ENCODE measurements around the gene NEIL3.
"Not testable (repeated sequence)": the region's sequence is repeated elsewhere in the genome, so short reads cannot be mapped to it uniquely, and the experiment has no call there.

The NEIL3 gene

GRCh38 chr4:177288335-177288734, 21.3 kb upstream of the NEIL3 start:
- H3K4me3 Mint-ChIP-seq: no peak overlapping the region
- no peaks in the 10 kb centered on the region for H3K36me3 Mint-ChIP-seq (ENCODE audit: low read depth)
- H3K4me1 Mint-ChIP-seq (ENCODE audit: low read depth): no peaks in the 10 kb centered on the region
- no peaks in the 10 kb centered on the region for H3K9me3 Mint-ChIP-seq
- H3K27me3 Mint-ChIP-seq (ENCODE audit: low read depth): peaks cover 3% of the 10 kb centered on the region
- no peak overlapping the region for H3K27ac Mint-ChIP-seq

- Mint-ChIP-seq H3K27ac (no peak overlapping the region), H3K9me3 (no peaks in the 10 kb centered on the region), H3K4me1 (ENCODE audit: low read depth) (no peaks in the 10 kb centered on the region), H3K4me3 (no peak overlapping the region), H3K27me3 (ENCODE audit: low read depth) (peaks cover 3% of the 10 kb centered on the region), H3K36me3 (ENCODE audit: low read depth) (no peaks in the 10 kb centered on the region)
These were observed 18.9 kb upstream of the NEIL3 start for GRCh38 chr4:177290780-177291179.

- Mint-ChIP-seq H3K27ac (no peak overlapping the region), H3K36me3 (ENCODE audit: low read depth) (no peaks in the 10 kb centered on the region), H3K9me3 (no peaks in the 10 kb centered on the region), H3K4me1 (ENCODE audit: low read depth) (no peaks in the 10 kb centered on the region), H3K27me3 (ENCODE audit: low read depth) (peaks cover 3% of the 10 kb centered on the region), H3K4me3 (no peak overlapping the region)
These were observed 17.5 kb upstream of the NEIL3 start for GRCh38 chr4:177292171-177292570.

- Mint-ChIP-seq H3K9me3 (peaks cover 9% of the 10 kb centered on the region), H3K4me1 (ENCODE audit: low read depth) (no peaks in the 10 kb centered on the region), H3K36me3 (ENCODE audit: low read depth) (no peaks in the 10 kb centered on the region), H3K4me3 (no peak overlapping the region), H3K27me3 (ENCODE audit: low read depth) (no peaks in the 10 kb centered on the region), H3K27ac (no peak overlapping the region)
These were observed 16.3 kb upstream of the NEIL3 start for GRCh38 chr4:177293208-177294033.

- H3K4me3 Mint-ChIP-seq: no peak overlapping the region
- no peaks in the 10 kb centered on the region for H3K36me3 Mint-ChIP-seq (ENCODE audit: low read depth)
- H3K4me1 Mint-ChIP-seq (ENCODE audit: low read depth): no peaks in the 10 kb centered on the region
- H3K9me3 Mint-ChIP-seq: peaks cover 9% of the 10 kb centered on the region
- H3K27me3 Mint-ChIP-seq (ENCODE audit: low read depth): no peaks in the 10 kb centered on the region
- H3K27ac Mint-ChIP-seq: no peak overlapping the region
These were observed 11.8 kb upstream of the NEIL3 start for GRCh38 chr4:177297785-177298391.

GRCh38 chr4:177301126-177301639, 8.5 kb upstream of the NEIL3 start:
- Mint-ChIP-seq H3K4me3 (no peak overlapping the region), H3K36me3 (ENCODE audit: low read depth) (no peaks in the 10 kb centered on the region), H3K4me1 (ENCODE audit: low read depth) (no peaks in the 10 kb centered on the region), H3K9me3 (peaks cover 9% of the 10 kb centered on the region), H3K27ac (no peak overlapping the region), H3K27me3 (ENCODE audit: low read depth) (peaks cover 3% of the 10 kb centered on the region)

- H3K27me3 Mint-ChIP-seq (ENCODE audit: low read depth): peaks cover 3% of the 10 kb centered on the region
- H3K36me3 Mint-ChIP-seq (ENCODE audit: low read depth): no peaks in the 10 kb centered on the region
- H3K9me3 Mint-ChIP-seq: peaks cover 7% of the 10 kb centered on the region
- no peaks in the 10 kb centered on the region for H3K4me1 Mint-ChIP-seq (ENCODE audit: low read depth)
- no peak overlapping the region for H3K4me3 Mint-ChIP-seq
- no peak overlapping the region for H3K27ac Mint-ChIP-seq
These were observed 7.1 kb upstream of the NEIL3 start for GRCh38 chr4:177302371-177303100.

GRCh38 chr4:177304094-177304493, 5.6 kb upstream of the NEIL3 start:
- H3K4me3 Mint-ChIP-seq: no peak overlapping the region
- H3K4me1 Mint-ChIP-seq (ENCODE audit: low read depth): peaks cover 5% of the 10 kb centered on the region
- H3K9me3 Mint-ChIP-seq: no peaks in the 10 kb centered on the region
- peaks cover 3% of the 10 kb centered on the region for H3K27me3 Mint-ChIP-seq (ENCODE audit: low read depth)
- no peaks in the 10 kb centered on the region for H3K36me3 Mint-ChIP-seq (ENCODE audit: low read depth)
- H3K27ac Mint-ChIP-seq: no peak overlapping the region

- H3K9me3 Mint-ChIP-seq; H3K4me1 Mint-ChIP-seq (ENCODE audit: low read depth); H3K27me3 Mint-ChIP-seq (ENCODE audit: low read depth); H3K4me3 Mint-ChIP-seq; H3K36me3 Mint-ChIP-seq (ENCODE audit: low read depth); H3K27ac Mint-ChIP-seq: not testable (repeated sequence)
These were observed 4.8 kb upstream of the NEIL3 start for GRCh38 chr4:177304864-177305263.

GRCh38 chr4:177308125-177308524, 1.5 kb upstream of the NEIL3 start:
- Mint-ChIP-seq H3K27ac (peak overlapping the region; percentile 64), H3K4me3 (no peak overlapping the region), H3K9me3 (no peaks in the 10 kb centered on the region)

GRCh38 chr4:177308847-177309521, 690 bp upstream of the NEIL3 start:
- Mint-ChIP-seq H3K9me3 (no peaks in the 10 kb centered on the region), H3K27ac (peak overlapping the region; percentile 90), H3K4me1 (ENCODE audit: low read depth) (peaks cover 38% of the 10 kb centered on the region), H3K27me3 (ENCODE audit: low read depth) (no peaks in the 10 kb centered on the region), H3K36me3 (ENCODE audit: low read depth) (peaks cover 7% of the 10 kb centered on the region), H3K4me3 (peak overlapping the region; percentile 95)

More at GRCh38 chr4:177308125-177308524, 1.5 kb upstream of the NEIL3 start:
- H3K27me3 Mint-ChIP-seq (ENCODE audit: low read depth): peaks cover 3% of the 10 kb centered on the region
- peaks cover 5% of the 10 kb centered on the region for H3K36me3 Mint-ChIP-seq (ENCODE audit: low read depth)
- peaks cover 29% of the 10 kb centered on the region for H3K4me1 Mint-ChIP-seq (ENCODE audit: low read depth)

GRCh38 chr4:177311589-177311988, 1.9 kb downstream of the NEIL3 start:
- peaks cover 8% of the 10 kb centered on the region for H3K36me3 Mint-ChIP-seq (ENCODE audit: low read depth)
- no peak overlapping the region for H3K27ac Mint-ChIP-seq
- no peaks in the 10 kb centered on the region for H3K27me3 Mint-ChIP-seq (ENCODE audit: low read depth)
- H3K9me3 Mint-ChIP-seq: no peaks in the 10 kb centered on the region
- H3K4me3 Mint-ChIP-seq: peak overlapping the region; percentile 95
- H3K4me1 Mint-ChIP-seq (ENCODE audit: low read depth): peaks cover 62% of the 10 kb centered on the region

- peaks cover 10% of the 10 kb centered on the region for H3K36me3 Mint-ChIP-seq (ENCODE audit: low read depth)
- H3K27me3 Mint-ChIP-seq (ENCODE audit: low read depth): no peaks in the 10 kb centered on the region
- H3K27ac Mint-ChIP-seq: no peak overlapping the region
- H3K4me1 Mint-ChIP-seq (ENCODE audit: low read depth): peaks cover 68% of the 10 kb centered on the region
- no peak overlapping the region for H3K4me3 Mint-ChIP-seq
- H3K9me3 Mint-ChIP-seq: no peaks in the 10 kb centered on the region
These were observed 3.6 kb downstream of the NEIL3 start for GRCh38 chr4:177313263-177313662.

GRCh38 chr4:177315767-177316464, 6.2 kb downstream of the NEIL3 start:
- Mint-ChIP-seq H3K4me3 (peak overlapping the region; percentile 73), H3K36me3 (ENCODE audit: low read depth) (peaks cover 14% of the 10 kb centered on the region), H3K9me3 (no peaks in the 10 kb centered on the region), H3K4me1 (ENCODE audit: low read depth) (peaks cover 83% of the 10 kb centered on the region), H3K27ac (peak overlapping the region; percentile 87), H3K27me3 (ENCODE audit: low read depth) (no peaks in the 10 kb centered on the region)
